HG03045 (cell line): ENCODE measurements around the gene PTOV1.

ENCODE experiments used
- ATAC-seq: cut with Tn5 transposase; IDR thresholded peaks from one replicate; pipeline ENCODE4 v1.9.1; 2021; ENCODE audit warnings: mild to moderate bottlenecking, moderate library complexity; ENCODE audit not compliant: unreplicated experiment

Gene PTOV1

DNA sequence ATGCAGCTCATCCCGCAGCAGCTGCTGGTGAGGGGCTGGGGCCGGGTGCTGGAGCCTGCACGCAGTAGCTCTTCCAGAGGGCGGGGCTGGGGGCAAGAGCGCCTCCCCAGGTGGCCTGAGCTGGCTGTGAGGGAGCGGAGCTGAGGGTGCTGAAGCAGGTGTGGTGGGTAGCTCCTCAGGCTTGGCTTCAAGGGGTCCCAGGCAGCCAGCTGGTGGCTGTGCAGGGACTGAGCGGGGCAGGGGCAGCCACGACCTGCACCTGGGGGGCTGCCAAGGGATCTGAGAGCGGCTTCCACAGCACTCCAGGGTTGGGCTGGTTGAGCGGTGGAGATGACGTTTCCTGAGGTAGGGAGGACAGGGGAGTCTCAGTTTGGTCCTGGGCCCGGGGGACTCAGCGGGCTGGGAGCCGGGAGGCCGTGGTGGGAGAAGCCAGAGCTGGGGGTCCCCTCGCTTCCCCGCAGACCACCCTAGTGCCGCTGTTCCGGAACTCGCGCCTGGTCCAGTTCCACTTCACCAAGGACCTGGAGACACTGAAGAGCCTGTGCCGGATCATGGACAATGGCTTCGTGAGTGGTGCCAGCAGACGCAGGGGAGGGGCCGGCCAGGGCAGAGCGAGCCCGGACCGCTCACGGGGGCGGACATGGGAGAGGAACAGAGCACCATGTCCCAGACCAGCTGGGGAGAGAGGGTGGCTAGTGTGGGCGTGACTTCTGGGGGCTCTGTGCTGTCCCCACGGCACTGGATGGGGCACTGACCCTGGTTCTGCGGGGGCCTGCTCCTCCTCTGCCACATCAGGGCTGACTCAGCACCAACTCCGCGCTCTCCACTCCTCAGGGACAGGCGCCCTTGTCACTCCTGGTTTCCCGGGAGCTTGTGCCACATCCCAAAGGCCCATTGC, 7.4 kb downstream of the PTOV1 start:
- no peak for ATAC-seq

DNA sequence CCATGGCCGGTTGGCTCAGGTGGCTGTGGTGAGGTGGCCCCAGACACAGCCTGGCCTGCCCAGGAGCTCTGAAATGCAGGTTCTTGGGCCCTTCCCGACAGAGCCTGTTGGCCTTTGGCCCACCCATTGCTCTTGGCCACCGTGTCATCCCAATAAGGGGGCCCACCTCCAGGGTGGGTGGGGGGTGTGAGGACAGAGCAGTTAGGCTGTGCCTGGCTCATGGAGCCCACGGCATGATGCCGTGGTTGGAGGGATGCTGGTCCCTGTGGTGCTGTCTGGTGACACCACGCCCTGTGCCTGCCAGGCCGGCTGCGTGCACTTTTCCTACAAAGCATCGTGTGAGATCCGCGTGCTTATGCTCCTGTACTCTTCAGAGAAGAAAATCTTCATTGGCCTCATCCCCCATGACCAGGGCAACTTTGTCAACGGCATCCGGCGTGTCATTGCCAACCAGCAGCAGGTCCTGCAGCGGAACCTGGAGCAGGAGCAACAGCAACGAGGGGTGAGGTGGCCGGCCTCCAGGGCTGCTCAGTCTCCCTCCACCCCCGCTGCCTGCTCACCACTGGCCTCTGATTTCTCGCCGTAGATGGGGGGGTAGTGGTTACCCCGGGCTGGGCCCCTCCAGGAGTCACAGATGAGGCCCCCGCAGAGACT, 8.8 kb downstream of the PTOV1 start:
- ATAC-seq, result no peak

DNA sequence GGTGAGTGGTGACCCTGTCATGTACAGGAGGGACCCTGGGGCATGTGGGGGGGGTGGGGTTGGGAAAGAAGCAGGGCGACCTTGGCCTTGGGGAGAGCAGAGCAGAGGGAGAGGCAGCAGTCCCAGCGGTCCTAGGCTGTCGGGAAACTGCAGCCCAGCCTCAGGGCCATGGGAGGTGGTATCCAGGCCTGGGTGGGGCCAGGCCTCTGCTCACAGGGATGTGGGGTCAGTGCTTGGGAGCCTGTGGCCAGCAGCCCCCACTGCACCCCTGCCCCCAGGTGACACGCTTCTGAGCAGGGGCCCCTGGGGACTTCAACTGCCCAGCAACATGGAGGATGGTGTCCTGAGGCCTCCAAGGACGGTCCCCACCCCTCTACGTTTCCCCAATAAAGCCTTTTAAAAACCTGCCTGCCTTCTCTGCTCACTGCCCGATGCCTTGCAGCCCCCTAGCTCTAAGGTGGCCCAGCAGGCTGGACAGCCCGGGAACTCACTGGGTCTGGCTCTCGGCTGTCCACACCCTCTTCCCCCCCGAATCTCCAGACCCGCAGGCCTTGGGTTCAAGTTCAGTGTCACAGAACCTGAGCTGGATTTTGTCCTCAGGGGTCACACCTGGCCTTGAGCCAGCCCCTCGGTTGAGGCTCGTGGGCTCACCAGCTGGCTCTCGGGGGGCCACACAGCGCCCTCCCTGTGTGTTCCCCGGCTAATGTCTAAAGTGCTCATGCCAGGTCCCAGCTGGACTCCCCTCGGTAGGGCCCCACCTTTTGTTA, 9.6 kb downstream of the PTOV1 start:
- no peak for ATAC-seq

DNA sequence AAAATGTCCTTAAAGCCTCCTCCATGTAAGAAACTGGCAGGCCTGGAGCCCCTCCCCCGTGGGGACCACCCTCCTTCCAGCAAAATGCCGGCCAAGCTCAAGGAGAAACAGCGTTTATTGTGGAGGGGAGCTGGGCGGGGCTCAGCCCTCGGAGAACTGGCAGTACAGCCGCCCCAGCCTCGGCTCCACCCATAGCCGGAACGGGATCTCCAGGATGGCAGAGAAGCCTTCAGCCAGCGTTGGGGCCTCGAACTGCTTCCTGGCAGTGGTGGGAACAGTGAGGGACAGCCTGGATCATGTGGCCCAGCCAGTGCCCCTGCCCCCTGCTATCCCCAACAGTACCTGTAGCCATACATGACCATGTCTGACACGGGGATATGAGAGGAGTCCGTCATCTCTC, 10.1 kb downstream of the PTOV1 start:
- no peak for ATAC-seq

DNA sequence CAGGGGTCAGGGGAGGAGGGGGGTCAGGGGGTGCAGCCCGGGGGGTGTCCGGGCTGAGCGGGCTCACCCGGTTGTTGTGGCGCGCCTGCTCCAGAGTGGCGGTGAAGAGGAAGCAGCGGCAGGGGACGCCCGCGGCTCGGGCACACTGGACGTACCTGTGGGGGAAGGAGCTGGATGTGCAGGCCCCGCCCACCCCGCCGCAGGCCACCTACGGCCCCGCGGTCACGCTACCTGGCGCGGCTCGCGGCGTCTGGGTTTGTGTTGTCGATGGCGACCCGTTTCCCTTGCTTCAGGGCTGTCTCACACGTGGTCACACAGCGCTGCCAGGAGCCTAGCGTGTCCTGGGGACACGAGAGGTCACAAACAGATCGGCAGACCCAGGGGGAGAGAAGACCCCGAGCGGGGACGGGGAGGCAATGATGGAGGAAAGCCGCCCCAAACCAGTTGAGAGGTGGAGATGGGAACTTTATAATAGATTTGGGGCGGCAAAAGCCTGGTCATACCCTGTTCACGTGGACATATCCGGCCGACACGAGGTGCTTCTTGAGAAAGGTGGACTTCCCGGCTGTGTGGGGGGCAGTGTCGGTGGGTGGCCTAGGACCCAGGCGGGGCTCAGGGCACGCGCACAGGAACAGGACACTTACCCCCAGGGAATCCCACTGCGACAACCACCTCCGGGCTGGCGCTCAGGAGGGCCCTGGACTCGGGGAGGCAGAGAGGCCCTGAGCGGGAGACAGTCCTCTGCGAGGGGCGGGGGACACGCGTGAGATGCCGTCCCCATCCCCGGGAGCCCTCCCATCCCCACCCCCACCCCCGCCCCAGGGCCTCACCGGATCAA, 10.8 kb downstream of the PTOV1 start:
- ATAC-seq, result no peak

DNA sequence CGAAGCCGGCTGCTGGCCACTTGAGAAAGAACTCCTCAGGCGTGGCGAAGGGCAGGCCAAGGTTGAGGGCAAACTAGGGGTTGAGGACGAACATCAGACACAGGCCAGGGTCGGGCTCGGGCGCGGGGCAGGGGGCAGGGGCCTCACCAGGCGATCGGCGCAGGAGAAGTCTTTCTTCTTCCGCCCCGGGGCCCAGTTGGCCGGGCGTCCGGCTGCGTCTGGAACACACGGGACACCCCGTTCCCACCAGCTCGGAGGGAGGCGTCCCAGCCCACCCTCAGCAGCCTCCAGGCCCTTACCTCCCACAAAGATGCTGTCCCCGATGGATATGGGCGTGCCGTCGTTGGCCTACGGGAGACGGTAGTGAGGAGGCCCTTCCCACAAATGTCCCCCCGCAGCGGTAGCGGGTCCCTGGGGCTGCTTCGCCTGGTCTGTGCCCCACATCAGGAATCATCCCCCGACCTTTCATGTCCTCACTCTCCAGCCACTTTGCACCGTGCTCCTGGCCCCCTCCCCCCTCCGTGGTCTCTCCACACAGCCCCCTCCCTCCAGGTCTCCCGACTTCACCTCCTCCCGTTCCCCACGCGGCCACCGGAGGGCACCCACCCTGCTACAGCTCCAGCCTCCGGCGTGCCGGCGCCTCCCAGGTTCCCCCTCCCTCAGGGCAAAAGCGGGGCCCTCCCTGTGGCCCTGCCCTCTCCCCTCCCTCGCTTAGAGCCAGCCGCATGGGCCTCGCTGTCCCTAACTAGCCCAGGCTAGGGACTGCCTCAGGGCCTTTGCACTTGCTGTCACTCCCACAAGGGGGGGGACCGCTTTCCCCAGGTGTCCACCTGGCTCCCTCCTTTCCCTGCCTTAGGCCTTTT, 11.7 kb downstream of the PTOV1 start:
- no peak for ATAC-seq

DNA sequence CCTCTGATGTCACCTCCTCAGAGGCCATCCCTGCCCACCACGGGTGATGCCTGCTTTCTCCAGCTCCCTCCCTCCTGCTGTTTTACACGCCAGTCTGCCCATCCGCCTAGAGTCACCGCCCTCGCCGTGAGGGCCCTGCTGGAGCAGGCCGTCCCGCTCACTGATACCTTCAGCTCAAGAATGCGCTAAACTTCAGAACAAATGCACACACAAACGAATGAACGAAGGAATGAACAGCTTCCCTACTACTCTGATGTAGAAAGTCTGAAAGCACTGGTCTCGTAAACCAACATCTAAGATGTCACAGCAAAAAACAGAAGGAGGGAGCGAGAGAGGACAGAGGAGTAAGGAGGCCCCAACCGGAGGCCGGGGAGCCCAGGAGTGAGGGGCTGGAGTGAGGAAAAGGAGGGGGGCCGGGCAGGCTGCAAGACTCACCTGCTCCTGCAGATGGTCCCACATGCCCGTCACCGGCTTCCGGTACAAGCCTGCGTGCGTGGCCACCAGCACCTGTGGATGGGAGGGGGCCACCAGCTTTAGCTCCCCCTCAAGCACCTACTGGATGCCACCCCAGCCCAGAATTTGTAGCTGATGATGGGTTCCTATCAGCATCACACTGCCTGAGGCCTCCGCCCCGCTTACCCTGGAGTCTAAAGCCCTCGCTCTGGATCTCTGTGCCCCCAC, 12.4 kb downstream of the PTOV1 start:
- ATAC-seq, result no peak

DNA sequence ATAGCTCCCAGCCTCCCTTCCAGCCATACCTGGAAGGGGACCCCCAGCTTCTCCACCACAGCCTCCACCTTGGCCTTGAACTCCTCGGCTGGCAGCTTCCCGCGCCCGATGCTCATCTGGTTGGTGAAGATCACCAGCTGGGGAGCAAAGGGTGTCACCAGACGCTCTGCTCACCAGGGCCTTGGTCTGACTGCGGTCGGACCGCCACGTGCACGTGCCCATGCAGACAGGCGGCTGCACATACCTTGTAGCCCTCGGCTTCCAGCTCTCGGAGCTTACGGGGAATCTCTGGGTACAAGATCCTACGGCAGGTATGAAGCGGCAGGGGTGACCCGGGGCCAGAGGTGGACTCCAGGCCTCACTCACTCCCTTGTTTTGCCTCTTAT, 13.0 kb downstream of the PTOV1 start:
- ATAC-seq, result no peak

DNA sequence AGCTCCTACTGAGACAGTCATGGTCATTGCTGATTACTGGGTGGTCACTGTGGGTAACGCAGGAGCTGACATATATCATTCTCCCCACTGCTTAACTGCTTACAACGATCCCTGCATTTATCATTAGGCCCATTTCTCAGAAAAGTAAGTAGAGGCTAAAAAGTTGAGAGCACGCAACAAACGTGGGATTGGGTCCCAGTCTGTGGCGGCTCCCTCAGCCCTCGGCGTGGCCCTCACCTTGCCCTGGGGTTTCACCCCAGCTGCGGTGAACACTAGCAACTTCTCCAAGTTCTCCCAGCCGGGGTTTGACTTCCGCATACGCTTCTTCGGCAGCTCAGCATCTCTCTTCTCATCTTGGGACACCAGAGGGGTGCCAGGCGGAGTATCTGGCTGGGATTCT, 13.9 kb downstream of the PTOV1 start:
- no peak for ATAC-seq

DNA sequence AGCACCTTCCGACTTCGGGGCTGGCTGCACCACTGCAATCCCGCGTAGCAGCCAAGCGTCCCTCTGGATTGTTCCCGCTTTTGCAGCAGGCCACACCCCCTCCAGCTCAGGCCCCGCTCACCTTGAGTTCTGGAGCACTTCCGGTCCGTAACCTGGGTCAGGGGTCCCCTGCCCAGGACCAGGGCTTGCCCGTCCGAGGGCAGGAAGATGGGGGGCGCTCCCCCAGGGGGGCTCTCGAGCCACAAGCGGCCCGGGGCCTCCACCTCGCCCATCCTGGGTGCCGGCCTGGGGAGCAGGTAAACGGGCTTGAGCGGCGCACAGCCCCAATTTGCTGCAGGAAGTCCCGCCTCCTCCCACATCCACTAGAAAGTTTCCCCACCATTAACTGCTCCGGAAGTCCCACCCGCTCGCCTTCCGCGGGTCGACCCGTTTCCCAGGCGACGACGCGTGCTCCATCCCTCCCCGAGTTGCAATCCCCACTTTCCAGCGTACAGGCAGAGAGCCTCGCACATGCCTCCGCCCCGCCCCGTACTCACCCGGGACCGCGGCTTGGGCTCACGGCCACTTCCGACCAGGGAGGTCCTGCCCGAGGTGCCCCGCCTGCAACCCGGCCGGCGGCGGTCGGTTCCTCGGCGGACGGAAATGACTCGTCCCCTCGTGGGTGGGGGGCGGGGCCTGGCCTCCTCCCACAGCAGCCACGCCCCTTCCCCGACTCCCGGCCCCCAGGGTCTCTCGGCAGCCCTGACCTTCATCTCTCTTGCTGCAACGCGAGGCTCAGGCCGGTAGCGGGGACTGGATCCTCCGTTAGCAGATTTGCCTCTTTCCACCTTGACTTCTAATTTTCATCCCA, 16.2 kb downstream of the PTOV1 start, which contains the start of gene PNKP:
Gene PNKP, minus strand, starts transcription at position 644 of the 850 bp plus-strand sequence. Its CDS starts 372 bp downstream, at position 272.
- ATAC-seq, result peak; percentile 40

DNA sequence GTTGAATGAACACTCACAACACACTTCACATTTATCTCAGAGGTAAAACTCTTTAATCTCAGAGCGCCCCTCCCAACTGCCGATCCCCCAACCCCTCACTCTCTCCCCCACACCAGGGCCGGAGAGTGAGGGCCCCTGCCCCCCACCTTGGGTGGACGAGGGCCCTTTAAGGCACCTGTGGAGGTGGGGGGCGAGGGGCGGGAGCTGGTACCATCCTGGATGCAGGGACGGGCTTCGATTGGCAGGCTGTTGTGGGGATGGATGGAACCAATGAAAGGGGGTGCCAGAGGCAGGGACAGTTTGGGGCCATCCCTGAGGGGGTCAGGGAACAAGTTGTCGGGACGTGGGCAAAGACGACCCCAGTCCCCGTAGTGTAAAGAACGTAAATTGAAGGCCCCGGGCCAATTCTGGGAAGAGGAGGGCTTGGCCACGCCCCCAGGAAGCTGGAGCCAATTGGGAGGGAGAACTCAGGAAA, 18.1 kb downstream of the PTOV1 start:
- peak; percentile 11 for ATAC-seq

DNA sequence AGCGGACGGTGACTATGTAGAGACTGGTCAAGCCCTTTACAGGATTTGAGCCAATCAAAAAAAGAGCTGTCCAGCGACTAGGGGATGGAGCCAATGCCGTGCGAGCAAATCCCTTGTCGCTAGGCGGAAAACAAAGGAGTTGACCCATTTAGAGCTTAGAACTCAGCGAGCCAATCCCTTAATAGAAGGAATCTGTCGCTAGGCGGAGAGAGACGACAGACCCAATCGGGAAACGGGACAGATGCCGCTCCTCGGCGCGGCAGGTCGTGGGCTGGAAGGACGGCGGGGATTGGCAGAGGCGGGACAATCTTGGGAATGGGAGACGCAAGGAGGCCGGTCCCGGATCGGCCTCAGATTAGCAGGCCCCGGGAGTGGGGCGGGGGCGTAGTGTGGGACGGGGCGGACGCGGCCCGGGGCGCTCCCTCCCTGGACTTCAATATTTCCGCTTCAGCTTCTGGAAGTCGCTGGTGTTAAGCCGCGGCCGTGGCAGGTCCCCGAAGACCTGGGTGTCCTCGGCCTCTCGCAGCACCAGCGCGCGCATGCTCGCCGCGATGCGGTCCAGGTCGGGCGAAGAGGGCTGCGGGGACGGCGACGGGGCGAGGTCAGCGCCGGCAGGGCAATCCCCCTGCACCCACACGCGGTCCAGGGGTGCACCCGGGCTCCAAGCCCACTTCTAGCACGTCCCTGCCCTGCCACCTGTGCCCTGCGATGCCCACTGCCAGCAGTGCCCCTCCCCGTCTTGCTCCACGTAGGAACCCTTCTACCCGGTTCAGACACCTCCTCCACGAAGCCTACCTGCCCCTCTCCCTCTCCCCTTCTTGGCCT, 18.7 kb downstream of the PTOV1 start:
- peak; percentile 71 for ATAC-seq

DNA sequence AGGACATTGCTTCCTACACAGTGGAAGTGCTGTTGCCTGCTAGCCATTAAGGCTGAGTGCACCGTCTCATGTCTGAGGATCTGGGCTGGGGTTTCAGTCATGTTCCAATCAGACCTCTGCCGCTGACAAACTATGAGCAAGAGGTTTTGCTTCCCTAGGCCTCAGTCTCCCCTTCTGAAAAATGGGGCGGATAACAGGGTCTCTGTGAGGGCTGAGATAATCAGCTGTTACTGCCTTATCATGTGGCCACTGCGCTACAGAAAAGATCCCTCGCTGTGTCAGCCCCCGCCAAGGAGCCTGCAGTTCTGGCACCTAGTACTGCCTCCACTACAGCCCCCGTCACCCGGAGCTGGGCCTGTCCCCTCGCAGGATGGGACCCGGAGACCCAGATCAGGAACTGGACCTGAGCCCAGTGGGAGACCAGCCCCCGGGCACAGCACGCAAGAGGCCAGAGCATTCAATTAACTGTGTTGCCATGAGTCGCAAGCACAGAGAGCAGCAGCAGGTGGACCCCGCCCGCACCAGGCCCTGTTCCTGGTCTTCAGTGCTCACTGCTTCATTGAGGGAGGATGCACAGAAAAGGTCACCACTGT, 19.4 kb downstream of the PTOV1 start:
- ATAC-seq, result no peak

DNA sequence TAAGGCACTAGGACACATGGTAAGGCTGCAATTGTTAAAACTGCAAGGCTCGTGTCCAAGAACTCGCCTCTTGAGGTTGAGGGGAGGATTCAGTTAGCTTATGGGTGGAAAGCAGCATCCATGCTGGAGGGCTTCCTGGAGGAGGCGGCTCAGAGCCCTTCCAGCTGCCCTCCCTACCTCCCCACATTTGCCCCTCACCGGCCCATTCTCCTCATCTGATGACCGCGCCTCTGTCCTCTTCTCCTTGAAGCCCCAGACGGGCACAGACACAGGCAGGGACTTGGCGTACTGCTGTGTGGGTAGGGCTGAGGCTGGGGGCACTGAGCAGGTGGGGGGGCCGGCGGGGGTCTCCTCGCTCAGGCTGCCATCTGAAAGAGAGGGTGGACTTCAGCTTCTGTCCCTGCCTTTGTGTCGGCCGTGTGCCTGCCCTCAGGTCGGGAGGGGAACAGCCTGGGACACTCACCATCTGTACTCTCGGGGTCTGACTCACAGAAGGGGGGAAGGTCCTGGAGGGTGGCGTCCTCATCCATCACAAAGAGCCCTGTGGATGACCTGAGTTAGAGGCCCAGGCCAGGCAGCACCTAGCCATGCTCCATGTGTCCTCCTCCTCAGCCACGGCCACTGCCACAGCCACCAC, 20.5 kb downstream of the PTOV1 start:
- no peak for ATAC-seq

DNA sequence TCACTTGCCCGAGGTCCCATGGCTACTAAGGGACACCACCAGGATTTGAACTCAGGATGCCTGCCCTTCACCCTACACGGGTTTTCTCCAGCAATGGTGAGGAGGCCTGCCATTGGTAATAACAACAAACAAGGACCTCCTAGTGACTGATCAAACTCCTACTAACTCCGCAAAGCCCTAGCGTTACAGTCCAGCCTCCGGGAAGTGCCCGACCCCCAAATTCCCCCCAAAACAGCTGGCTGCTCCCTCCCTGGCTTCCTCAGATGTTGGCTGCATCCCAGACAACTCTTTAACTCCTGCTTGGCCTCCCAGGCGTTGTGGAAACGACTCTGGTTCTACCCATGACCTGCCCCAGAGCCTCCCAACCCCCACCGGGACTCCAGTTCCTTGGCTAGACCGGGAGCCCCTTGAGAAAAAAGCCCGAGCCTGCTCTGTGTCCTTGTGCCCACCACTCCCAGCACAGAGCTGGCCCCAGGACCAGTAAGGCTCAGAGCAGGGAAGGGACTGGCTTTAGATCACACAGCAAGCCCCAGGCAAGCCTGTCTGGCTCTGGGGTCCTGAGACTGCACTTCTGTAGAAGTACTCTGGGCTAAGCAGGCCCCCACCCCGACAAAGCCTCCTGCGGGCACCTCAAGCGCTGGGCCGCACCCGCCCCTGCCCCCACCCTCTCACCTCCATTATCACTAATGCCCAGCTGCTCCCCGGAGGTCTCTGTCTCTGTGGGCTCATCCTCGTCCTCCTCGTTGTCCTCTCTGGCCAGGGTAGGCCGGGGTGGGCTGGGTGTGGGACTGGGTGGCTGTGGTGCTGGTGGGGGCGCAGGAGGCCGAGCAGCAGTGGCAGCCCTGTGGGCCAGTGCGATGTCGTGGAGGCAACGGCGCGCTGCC, 21.5 kb downstream of the PTOV1 start:
- ATAC-seq, result no peak
